ENCODE measurements around the gene SLC2A9.
"Not testable (repeated sequence)": the region's sequence is repeated elsewhere in the genome, so short reads cannot be mapped to it uniquely, and the experiment has no call there.

The SLC2A9 gene

GRCh38 chr4:9994246-9994847, 26.9 kb downstream of the SLC2A9 start:
- DNase-seq: no peak

DNA sequence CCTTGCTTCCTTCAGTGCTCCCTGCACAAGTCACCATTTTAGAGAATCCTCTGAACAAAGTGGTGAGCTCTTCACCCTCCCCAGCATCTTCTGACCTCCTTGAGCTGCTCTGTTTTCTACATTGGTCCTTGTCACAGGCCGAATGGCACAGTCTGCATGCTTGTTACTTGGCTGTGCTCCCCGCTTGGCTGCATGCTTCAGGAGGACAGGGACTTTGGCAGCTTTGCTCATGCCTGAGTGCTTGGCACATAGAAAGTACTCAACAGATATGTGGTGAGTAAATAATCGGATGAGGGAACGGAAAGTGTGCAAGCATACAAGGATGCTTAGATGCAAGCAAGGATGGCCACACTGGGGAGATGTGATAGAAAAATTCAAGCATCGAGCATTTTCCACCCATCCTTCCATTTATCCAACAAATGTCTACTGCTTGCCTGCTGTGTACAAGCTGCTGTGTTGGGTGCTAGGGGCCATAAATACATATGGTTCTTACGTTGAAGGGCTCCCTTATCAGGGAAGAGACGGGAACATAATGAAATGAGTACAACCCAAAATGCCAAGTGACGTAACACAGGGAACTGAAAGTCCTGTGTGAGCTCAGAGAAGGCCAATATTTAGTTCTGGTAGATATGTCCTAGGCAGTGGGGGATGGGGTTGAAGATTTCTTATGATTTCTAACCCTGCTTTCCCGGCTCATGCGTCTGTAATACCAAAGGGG, 31.2 kb downstream of the SLC2A9 start:
- no peak for DNase-seq

- no peak for DNase-seq
These were observed 32.4 kb downstream of the SLC2A9 start for GRCh38 chr4:9988933-9989332.

DNA sequence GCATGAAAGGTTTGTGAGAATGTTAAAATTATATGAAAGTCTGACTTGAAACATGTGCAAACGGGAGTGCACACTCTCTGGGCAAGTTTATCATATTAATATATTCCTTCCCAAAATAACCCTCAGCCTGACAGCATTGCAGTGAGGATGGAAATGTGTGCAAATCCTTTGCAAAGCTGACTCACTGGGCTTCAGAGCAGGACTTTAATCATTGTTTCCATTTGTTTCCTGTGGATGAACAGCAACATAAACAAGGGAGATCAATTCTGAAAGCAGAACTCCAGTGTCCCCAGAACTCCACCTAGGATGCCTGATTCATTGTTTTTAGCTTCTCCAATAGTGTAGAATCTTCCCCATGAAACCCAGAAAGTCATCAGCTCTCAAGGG, 32.9 kb downstream of the SLC2A9 start:
- DNase-seq: no peak

- DNase-seq: no peak
These were observed 33.4 kb downstream of the SLC2A9 start for GRCh38 chr4:9987749-9988362.

DNA sequence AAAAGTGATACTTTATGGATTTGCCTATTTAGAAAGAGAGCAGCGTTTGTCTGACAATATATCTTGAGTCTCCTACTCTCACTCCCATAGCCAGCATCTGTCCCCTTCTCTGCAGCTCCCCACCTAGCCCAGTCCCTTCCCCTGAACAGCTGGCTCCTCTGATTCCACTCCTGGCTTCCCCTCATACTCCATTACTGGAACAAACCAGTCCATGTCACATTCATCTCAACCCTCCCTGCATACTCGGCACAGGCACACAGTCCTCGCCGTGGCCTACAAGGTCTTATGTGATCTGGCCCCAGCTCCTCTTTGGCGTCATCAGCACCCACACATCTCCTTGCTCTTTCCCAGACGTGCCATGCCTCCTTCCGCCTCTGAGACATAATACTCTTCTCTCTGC, 36.7 kb downstream of the SLC2A9 start:
- no peak for DNase-seq

DNA sequence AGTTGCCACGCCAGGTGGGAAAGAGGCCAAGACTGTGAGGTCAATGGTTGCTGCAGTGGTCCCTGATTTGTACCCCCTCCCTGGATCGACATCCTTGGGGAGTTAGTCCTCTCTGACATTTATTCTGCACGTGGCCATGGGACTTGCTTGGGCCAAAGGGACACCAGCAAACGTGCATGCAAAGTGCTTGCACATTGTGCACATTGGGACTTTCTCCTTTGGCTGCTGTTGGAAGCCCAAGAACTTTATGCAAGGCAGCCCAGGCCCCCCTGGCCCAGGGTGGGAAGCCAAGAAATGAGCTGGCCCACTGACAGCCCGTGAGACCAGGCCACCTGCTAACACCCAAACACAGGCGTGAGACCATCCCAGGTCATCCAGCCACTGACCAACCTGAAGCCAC, 38.1 kb downstream of the SLC2A9 start:
- DNase-seq: no peak

GRCh38 chr4:9981899-9982298, 39.4 kb downstream of the SLC2A9 start:
- DNase-seq: not testable (repeated sequence)

DNA sequence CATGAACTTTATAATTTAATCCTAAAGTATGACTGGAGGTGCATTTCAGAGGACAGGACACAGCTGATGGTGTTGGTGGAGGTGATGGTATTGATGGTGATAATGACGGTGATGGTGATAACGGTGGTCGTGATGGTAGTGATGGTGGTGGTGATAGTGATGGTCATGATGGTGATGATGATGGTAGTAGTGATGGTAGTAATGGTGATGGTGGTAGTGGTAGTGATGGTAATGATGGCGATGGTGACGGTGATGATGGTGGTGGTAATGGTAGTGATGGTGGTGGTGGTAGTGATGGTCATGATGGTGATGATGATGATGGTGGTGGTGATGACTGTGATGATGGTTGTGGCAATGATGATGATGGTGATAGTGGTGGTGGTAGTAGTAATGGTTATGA, 40.4 kb downstream of the SLC2A9 start:
- no peak for DNase-seq

DNA sequence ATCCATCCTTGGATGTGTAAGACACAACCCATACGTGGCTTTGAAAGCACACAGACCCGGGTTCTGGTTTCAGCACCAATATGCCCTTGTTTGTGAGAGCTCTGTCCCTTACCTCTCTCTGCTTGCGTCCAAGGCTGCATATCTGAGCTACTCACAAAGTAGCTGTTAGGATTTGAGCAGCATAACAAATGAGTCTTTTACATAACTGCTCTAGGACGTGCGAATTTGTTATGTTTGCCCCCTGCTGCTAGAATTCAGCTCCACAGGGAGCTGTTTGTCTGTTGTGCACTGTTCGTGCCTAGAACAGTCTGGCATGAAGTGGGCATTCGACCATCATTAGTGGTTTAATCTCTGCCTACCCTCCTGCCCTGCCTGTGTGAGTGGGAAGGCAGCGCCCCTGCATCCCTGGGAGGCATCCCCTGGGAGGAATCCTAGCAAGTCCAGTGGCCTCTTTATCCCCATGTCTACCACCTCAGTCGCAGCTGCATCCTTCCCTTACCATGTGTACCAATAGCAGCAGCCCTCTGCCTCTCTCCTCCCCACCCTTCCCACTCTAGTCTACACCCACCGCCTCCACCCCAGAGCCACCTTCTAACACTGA, 42.1 kb downstream of the SLC2A9 start:
- DNase-seq: no peak

DNA sequence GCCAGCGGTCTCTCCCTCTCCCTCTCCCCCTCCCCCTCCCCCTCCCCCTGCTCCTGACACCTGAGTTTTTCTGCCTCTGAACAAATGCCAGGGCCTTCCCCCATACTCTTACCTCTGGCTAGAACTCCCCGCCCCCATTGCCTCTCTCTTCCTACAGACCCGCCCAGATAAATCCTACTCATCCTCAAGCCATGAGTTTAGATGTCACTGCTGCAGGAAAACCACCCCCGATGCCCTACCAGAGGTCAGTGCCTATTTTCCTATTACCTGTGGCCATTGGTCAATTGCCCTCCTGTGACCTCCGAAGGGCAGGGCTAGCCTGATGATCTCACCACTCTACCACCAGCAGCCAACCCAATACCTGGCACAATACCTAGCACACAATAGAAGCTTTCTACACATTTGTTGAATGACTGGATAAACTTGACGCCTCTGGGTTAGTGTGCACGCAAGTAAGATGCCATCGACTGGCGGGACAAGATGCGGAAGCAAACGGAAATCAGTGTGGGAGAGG, 43.7 kb downstream of the SLC2A9 start:
- no peak for DNase-seq

DNA sequence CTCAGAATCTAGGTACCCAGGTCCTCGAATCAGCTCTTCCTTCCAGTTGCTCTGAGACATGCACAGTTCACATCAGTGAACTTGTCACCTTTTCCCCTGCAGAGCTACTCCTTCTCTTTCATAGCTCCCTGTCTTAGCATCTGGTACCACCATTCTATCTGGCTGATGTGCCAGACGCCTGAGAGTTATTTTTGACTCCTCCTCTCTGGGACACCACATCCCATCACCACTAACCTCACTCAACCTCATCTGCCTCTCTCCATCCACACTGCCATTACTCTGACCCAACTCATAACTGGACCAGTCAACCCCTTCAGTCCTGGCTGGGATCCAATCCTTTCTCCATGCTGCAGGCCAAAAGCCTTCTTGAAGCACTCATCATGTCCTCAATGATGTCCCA, 44.5 kb downstream of the SLC2A9 start:
- DNase-seq: no peak

DNA sequence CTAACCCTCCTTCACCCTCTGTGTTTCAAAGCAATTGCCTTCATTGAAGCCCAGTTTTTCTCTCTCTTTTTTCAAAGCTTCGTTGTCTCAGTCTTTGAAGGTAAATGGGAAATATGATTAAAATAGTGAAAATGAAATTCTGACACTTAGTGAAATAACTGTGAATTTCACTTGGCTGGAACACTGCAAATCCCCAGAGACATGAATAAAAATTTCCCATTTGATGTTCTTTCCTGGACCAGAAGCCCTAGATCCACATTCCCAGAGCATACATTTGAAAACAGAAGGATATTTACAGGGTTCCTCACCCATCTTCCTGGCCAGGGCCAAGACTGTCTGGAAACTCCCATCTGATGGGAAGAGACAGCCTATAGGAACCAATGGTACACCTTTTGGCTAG, 45.0 kb downstream of the SLC2A9 start:
- no peak for DNase-seq

- no peak for DNase-seq
These were observed 49.6 kb downstream of the SLC2A9 start for GRCh38 chr4:9971711-9972110.

DNA sequence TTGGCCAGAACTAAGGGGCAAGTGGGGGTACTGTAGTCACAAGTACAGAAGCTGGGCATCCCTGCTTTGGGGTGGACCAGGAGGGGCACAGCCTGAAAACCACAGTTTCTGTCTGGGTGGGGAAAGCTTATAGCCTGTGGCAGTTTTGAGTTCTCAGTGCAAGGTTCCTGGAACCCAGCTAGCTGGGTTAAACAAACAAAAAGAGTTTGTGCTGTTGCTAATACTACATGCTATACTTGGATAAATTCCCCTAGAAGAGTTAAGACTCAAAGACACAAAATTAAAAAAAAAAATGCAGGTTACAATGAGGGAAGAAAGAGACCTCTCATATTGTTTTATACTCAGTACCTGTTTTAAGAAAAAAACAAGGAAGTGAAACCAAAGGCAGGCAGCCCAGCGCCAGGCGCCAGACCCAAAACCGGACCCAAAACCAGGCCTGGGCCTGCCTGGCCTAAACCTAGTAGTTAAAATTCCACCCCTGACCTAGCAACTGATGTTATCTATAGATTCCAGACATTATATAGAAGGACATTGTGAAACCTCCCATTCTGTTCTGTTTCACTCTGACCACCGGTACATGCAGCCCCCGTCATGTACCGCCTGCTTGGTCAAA, 50.8 kb downstream of the SLC2A9 start:
- no peak for DNase-seq

DNA sequence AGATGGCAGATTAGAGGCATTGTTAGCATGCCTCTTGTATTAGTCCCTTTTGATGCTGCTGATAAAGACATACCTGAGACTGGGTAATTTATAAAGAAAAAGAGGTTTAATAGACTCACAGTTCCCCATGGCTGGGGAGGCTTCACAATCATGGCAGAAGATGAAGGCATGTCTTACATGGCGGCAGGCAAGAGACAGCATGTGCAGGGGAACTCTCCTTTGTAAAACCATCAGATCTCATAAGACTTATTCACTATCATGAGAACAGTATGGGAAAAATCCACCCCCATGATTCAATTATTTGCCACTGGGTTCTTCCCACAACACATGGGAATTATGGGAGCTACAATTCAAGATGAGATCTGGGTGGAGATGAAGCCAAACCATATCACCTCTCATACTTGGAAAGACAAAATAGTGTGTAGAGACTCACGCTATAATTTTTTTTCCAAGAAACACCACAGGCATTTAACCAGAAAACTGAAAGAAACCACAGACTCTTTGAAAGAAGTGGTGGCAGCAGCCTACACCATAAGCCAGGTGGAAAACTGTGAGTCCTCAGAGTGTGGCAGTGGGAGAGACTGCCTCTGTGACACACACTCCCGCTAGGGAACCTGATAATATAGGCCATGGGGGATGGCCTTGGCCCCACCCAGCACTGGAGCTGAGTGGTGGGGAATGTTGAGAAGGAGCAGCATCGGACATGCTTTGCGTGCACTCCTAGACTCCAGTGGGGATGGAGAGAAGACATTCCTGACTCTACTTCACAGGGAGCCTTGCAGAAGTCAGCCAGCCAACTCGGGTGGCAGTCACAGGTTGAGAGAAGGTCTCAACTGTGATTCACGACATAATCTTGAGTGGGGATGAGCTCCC, 51.5 kb downstream of the SLC2A9 start:
- no peak for DNase-seq

DNA sequence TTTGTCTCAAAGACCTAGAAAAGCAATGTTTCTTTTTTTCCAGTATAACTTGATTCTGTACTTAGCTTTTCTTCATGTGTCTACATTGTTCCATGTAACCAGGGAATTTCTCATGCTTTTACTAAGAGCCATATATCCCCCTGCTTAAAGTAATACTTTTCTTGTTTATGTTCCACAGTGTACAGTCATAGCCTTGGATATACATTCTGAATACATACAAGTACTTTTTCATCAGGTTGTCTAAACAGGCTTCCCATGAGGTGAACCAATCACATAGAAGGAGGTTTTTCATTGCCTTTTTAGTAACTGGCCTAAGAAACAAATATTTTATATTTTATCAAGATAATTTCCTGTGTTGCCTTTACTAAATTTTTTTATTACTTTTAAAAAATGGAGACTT, 52.8 kb downstream of the SLC2A9 start:
- no peak for DNase-seq

DNA sequence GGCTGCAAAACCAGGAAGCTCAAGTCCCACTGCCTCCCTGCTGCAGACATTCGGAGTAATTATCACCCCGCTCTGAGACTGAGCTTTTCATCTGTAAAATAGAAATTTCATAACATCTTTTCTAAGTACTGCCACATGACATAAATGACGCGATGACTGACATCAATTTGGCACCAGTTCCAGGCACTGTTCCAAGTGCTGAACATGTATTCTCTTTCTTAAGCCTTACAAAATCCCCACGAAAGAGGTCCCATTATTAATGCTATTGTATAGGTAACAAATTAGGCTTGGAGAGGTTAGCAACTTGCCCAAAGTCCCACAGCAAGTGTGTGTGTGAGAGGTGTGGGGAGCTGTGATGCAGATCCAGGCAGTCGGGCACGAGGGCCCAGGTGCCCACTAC, 56.4 kb downstream of the SLC2A9 start:
- DNase-seq: no peak

GRCh38 chr4:9963328-9963727, 58.0 kb downstream of the SLC2A9 start:
- DNase-seq: no peak

DNA sequence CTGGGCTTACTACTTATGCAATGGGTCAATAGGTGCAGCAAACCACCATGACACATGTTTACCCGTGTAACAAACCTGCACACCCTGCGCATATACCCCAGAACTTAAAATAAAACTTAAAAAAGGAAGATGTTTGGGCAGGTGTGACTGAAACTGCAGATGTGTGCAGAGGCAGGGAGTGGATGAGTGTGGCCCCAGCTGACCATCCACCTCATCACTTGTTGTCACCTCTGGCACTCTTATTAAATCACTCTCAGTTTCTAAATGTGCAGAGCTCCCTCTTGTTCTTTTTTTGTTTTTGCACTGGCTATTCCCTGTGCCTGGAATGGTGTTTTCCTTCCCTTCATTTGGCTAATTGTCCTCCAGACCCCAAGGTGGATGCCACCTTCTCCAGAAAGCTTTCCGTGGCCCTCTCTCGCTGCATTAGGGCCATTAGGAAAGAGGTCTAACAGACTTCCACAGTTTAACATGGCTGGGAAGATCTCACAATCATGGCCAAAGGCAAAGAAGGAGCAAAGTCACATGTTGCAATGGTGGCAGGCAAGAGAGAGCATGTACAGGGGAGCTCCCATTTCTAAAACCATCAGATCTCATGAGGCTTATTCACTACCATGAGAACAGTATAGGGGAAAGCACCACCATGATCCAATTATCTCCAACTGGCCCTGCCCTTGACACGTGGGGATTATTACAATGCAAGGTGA, 58.5 kb downstream of the SLC2A9 start:
- no peak for DNase-seq

- DNase-seq: no peak
These were observed 66.8 kb downstream of the SLC2A9 start for GRCh38 chr4:9954468-9954867.

DNA sequence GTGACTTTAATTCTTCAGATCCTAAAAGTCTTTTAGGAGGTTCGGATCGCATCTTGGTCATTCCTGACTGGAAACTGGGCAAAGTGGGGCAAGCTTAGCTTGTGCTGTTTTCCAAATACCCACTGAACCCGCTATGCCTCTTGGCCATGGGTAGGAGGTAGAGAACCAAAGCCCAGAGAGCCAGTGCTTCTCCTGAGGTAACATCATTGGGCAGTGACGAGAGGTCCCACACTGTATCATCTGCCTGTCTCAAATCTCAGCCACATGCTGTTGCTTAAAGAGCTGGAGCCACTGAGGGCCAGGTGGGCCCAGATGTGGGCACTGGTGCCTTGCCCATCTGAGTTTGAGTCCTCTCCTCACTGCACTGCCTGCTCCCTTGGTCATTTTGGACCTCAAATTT, 68.2 kb downstream of the SLC2A9 start:
- no peak for DNase-seq
